Activated gamma-delta T cell (primary cell): ENCODE data around the gene AFF1.
"Not testable (repeated sequence)": the region's sequence is repeated elsewhere in the genome, so short reads cannot be mapped to it uniquely, and the experiment has no call there.

ENCODE experiments used
- DNase-seq: peaks from one replicate; lab custom pipeline; 2025; lab: John Stamatoyannopoulos, UW

The AFF1 gene

GRCh38 chr4:87035881-87036509 lies 101.2 kb downstream of the AFF1 start:
- no peak for DNase-seq

DNA sequence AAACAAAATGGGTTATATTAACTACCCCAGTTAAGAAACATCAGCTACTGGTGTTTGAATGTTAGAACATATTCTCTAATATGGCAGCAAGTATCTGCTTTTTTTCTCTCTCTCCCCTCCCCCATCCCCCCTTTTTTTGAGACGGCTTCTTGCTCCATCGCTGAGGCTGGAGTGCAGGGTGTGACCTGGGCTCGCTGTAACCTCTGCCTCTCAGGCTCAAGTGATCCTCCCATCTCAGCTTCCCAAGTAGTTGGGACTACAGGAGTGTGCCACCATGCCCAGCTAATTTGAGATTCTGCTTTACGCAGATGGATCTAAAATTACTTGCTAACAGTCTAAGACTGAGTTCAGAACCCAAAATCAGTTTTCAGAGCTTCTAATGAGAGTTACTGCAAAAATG lies 101.9 kb downstream of the AFF1 start:
- DNase-seq = no peak

DNA sequence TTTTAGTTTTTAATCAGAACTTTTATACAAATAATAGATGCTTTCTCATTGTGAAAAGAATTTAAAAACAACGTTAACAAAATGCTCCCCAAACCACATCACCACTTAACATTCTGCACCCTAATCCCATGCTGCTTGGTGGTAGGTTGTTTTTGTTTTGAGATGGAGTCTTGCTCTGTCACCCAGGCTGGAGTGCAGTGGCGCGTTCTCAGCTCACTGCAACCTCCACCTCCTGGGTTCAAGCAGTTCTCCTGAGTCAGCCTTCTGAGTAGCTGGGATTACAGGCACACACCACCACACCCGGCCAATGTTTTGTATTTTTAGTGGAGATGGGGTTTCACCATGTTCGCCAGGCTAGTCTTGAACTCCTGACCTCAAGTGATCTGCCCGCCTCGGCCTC lies 102.4 kb downstream of the AFF1 start:
- DNase-seq = not testable (repeated sequence)

- no peak for DNase-seq
Observed at GRCh38 chr4:87037671-87038334, 103.0 kb downstream of the AFF1 start.

DNA sequence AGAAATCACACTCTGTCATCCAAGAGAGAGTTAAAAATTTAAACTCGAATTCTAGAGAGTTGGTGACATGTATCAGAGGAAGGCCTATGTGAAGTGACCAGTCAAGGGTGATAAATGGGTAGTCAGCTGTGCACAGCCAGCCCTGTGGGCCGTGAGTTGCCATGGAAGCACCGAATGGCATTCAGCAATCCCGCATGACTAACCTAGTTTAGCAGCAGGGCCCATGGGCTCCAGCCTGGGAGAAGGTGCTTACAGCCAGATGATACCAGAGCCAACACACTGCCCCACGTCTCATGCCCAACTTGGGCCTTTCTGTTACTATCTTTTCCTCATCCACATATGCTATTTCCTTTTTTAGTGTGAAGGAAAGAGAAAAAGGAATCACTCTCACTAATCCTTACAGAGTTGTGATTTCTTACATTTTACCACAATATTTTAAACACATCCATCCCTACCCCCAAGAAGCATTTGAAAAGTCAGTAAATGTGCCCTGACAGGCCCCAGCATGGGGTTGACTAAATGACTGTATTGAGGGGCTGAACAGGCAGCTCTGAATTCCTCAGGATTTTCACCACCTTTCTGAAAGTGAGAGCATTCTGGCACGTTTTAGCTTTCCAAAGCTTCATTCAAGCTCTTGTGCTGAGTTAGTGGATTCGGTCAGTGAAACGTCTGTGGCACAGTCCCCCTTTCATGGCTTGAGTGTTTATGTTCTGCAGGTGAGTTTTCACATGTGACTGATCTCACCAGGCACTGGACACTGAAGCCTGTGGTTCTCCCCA lies 104.2 kb downstream of the AFF1 start:
- DNase-seq = no peak

GRCh38 chr4:87041141-87041540 lies 106.3 kb downstream of the AFF1 start:
- DNase-seq = no peak

DNA sequence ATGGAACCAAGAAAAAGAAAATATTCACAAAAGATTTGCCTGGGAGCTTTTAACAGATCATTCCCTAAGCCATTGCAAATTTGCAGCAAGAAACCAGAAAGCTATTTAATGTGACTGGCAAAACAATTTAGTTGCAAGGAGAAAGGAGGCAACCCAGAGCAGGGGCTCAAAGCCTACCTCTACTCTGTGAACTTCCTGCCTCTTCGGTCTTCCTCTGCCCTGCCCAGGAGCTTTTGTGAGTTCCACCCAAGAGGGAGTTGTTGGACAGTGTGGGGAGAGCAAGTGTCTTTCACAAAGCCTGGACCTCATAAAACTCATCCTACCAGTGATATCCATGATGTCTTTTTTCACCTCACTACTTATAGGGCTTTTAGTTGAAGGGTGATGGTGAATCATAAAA lies 107.4 kb downstream of the AFF1 start:
- no peak for DNase-seq

GRCh38 chr4:87042986-87043820 lies 108.4 kb downstream of the AFF1 start:
- no peak for DNase-seq

DNA sequence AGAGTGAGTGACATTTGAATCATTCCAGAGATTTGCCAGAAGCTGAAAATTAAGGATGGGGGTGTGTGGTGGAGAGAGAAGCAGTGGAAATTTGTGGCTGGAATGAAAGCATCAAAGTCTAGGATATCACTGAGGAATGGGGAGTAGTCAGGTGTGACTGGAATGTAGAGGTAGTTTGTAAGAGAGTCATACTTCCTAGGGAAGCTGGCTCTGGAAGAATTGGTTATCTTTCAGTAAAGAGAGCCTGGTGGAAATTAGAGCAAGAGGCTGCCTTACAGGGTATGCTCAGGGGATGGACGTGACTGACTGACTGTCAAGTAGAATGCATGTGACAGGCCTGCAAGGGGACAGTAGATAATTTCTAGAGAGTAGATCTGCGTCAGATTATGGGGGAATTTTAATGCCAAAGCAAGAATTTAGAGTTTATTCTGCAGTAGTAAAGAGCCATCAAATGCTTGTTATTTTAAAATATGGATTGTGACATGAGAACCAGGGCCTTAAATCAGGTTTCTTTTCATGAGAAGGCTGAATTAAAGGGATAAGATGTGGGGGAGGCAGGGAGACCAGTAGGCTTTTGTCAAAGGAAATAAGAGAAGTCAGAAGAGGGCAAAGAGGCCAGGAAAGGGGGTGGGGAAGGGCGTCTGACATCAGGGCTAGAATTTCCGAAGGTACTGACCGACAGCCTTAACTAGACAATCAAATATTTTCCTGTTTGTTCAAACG lies 109.9 kb downstream of the AFF1 start:
- DNase-seq = no peak

GRCh38 chr4:87045234-87045558 lies 110.4 kb downstream of the AFF1 start:
- no peak for DNase-seq

- DNase-seq = no peak
Observed at GRCh38 chr4:87045659-87046058, 110.8 kb downstream of the AFF1 start.

DNA sequence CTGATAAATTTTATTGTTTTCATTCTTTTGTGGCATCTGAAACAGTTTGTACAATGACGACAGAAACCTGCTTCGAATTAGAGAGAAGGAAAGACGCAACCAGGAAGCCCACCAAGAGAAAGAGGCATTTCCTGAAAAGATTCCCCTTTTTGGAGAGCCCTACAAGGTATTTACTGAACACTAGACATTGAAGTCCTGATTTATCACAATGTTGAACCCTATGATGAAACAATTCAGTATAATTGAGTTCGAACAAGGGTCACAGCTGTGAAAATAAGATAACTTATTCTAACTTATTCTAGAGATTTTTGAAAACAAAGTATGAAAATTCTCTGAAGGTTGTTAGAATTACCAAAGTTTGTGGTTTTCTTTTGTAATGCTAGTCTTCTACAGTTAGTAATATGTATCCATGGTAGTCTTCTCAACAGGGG lies 111.3 kb downstream of the AFF1 start:
- DNase-seq = no peak

GRCh38 chr4:87047281-87047798 lies 112.5 kb downstream of the AFF1 start:
- no peak for DNase-seq

- DNase-seq = no peak
Observed at GRCh38 chr4:87049508-87049907, 114.7 kb downstream of the AFF1 start.

DNA sequence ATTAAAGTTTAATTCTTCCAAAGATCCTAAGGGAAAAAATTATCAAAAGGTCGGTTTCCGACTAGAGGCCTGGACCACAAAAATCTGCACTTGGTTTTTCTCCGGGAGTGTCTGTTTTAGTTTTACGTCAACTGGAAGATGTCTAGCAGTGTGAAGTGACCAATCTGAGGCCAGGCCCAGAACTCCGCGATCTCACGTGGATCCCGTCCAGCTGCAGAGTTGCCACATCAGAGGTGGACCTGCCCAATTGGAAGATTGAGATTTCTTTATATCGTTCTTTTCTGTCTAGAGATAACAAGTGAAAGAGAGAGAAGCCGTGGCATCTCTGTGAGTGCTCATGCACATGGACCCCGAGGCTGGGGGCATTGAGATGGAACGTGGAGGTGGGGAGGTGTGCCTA lies 115.8 kb downstream of the AFF1 start:
- DNase-seq = no peak

DNA sequence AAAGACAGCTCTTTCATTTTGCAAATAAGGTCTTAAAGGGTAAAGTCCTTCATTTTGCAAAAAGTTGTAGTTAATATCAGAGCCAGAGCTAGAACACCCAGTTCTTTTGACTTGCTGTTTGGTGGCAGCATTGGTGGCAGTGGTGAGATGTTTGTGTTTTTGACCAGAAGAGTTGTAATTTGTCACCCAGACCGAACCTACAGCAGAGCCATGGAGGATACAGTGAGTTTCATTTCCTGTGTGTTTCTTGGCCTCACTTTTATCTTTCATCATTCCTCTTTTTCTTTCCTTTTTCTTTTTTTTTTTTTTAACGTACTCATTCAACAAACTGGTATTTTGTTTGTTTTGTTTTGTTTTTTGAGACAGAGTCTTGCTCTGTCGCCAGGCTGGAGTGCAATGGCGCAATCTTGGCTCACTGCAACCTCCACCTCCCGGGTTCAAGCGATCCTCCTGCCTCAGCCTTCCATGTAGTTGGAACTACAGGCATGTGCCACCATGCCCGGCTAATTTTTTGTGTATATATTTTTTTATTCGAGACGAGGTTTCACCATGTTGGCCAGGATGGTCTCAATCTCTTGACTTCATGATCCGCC lies 116.4 kb downstream of the AFF1 start:
- DNase-seq = no peak

GRCh38 chr4:87052615-87053014 lies 117.8 kb downstream of the AFF1 start:
- no peak for DNase-seq

- DNase-seq = no peak
Observed at GRCh38 chr4:87053176-87053658, 118.4 kb downstream of the AFF1 start.

- DNase-seq = no peak
Observed at GRCh38 chr4:87053802-87054767, 119.3 kb downstream of the AFF1 start.

DNA sequence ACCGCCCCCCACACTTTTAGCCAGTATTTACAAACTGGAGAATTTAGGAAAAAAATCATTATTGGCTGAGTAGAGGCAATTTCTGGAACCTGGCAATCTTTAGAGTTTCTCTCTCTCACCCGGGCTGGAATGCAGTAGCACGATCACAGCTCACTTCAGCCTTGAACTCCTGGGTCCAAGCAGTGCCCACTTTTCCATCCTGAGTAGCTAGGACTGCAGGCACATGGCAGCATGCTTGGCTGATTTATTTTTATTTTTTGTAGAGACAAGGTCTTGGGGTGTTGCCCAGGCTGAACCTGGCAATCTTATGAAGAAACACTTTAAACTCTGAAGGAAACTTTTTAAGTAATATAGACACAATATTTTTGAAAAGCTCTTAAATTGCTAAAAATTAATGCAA lies 120.1 kb downstream of the AFF1 start:
- no peak for DNase-seq
